RWPE2 (cell line): Measurements from ENCODE around the gene CACFD1.

Source experiments
- ATAC-seq: fragments of 200-7000 bp; cut with Tn5 transposase; 3 replicates; pipeline ENCODE4 v1.9.1; 2021; ENCODE audit warnings: low read depth
- DNase-seq: peaks from one replicate; pipeline ENCODE4 v3.0.0-alpha.2; 2020; ENCODE audit warnings: low spot score
- H3K27ac ChIP-seq: fragments of 450-650 bp; 2 replicates; pipeline ENCODE4 v1.5.1; 2017; ENCODE audit warnings: mild to moderate bottlenecking; ENCODE audit not compliant: poor library complexity, severe bottlenecking
- H3K27me3 ChIP-seq: fragments of 250-450 bp; sonication (Bioruptor Pico); 2 replicates; pipeline ENCODE4 v1.5.1; 2021; ENCODE audit warnings: mild to moderate bottlenecking, moderate library complexity; ENCODE audit not compliant: insufficient read depth, poor library complexity, severe bottlenecking
- H3K36me3 ChIP-seq: fragments of 250-450 bp; sonication (Bioruptor Pico); 2 replicates; pipeline ENCODE4 v1.5.1; 2020; ENCODE audit warnings: low read depth, mild to moderate bottlenecking, moderate library complexity
- H3K4me1 ChIP-seq: fragments of 250-450 bp; sonication (Bioruptor Pico); 2 replicates; pipeline ENCODE4 v1.5.1; 2021; ENCODE audit warnings: mild to moderate bottlenecking, moderate library complexity; ENCODE audit not compliant: insufficient read depth, poor library complexity, severe bottlenecking
- H3K4me3 ChIP-seq: fragments of 250-450 bp; sonication (Bioruptor Pico); 2 replicates; pipeline ENCODE4 v1.5.1; 2021; ENCODE audit warnings: mild to moderate bottlenecking, moderate library complexity; ENCODE audit not compliant: severe bottlenecking
- H3K9me3 ChIP-seq: fragments of 250-450 bp; sonication (Bioruptor Pico); 2 replicates; pipeline ENCODE4 v1.5.1; 2021; ENCODE audit warnings: mild to moderate bottlenecking, moderate library complexity; ENCODE audit not compliant: severe bottlenecking
- TF ChIP-seq, protein P1 (sequence below): fragments of 450-650 bp; IDR thresholded peaks from one replicate; pipeline ENCODE4 v1.5.1; 2017; ENCODE audit warnings: mild to moderate bottlenecking, moderate library complexity; ENCODE audit not compliant: poor library complexity, severe bottlenecking

CACFD1 gene

DNA sequence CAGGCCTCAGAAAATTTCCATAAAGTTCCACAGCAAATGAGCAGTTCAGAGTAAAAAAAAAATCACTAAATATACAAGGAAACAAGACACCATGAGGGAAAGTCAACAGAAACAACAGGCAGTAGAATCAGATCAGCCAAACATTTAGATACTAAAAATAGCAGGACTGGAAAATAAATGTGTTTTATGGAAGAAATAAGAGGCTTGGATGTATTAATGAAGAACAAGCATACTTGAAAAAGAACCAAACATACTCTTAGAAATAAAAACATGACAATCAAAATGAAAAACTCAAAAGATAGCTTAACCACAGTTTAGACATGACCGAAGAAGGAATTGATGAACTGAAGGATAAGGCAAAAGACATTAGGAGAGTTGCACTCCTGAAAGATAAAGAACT lies 42.3 kb downstream of the CACFD1 start:
- ATAC-seq (no peak), DNase-seq (no peak)
- TF ChIP-seq, protein P1, sequence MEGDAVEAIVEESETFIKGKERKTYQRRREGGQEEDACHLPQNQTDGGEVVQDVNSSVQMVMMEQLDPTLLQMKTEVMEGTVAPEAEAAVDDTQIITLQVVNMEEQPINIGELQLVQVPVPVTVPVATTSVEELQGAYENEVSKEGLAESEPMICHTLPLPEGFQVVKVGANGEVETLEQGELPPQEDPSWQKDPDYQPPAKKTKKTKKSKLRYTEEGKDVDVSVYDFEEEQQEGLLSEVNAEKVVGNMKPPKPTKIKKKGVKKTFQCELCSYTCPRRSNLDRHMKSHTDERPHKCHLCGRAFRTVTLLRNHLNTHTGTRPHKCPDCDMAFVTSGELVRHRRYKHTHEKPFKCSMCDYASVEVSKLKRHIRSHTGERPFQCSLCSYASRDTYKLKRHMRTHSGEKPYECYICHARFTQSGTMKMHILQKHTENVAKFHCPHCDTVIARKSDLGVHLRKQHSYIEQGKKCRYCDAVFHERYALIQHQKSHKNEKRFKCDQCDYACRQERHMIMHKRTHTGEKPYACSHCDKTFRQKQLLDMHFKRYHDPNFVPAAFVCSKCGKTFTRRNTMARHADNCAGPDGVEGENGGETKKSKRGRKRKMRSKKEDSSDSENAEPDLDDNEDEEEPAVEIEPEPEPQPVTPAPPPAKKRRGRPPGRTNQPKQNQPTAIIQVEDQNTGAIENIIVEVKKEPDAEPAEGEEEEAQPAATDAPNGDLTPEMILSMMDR: no peak
- H3K4me3 ChIP-seq: no peak overlapping the region
- peaks cover 8% of the 10 kb centered on the region for H3K9me3 ChIP-seq
- no peaks in the 10 kb centered on the region for H3K4me1 ChIP-seq
- no peaks in the 10 kb centered on the region for H3K36me3 ChIP-seq
- no peaks in the 10 kb centered on the region for H3K27me3 ChIP-seq
- no peak overlapping the region for H3K27ac ChIP-seq

- TF ChIP-seq, protein P1: no peak
- Histone ChIP-seq H3K27ac (no peak overlapping the region), H3K4me1 (peaks cover 4% of the 10 kb centered on the region), H3K4me3 (no peak overlapping the region), H3K36me3 (no peaks in the 10 kb centered on the region), H3K27me3 (no peaks in the 10 kb centered on the region), H3K9me3 (peaks cover 8% of the 10 kb centered on the region)
- ATAC-seq (no peak), DNase-seq (no peak)
These were observed 45.5 kb downstream of the CACFD1 start for GRCh38 chr9:133505186-133505830.

GRCh38 chr9:133505901-133506652 lies 46.3 kb downstream of the CACFD1 start:
- no peak overlapping the region for H3K4me3 ChIP-seq
- no peak for ATAC-seq
- peaks cover 8% of the 10 kb centered on the region for H3K9me3 ChIP-seq
- TF ChIP-seq, protein P1: no peak
- H3K36me3 ChIP-seq: no peaks in the 10 kb centered on the region
- H3K4me1 ChIP-seq: peaks cover 4% of the 10 kb centered on the region
- DNase-seq: no peak
- no peaks in the 10 kb centered on the region for H3K27me3 ChIP-seq
- no peak overlapping the region for H3K27ac ChIP-seq

DNA sequence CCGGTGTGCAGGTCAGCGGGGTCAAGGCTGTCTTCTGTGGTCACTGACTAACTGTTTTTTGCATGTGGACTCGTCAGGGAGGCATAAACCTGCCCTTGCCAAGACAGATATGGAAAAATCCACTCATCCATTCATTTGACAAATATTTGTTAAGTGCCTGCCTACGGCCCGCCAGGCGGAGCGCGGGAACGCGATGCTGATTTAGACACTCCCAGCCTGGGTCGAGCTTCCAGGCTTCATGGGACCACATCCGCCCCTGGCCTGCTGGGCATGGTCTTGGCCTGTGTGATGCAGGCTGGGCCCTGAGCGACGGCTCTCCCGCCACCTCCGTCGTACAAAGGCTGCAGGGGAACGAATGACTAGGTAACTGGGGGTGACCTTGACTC lies 46.9 kb downstream of the CACFD1 start:
- H3K27me3 ChIP-seq: no peaks in the 10 kb centered on the region
- DNase-seq (no peak), ATAC-seq (no peak)
- H3K4me1 ChIP-seq: peaks cover 4% of the 10 kb centered on the region
- no peaks in the 10 kb centered on the region for H3K36me3 ChIP-seq
- no peak overlapping the region for H3K27ac ChIP-seq
- no peak overlapping the region for H3K4me3 ChIP-seq
- H3K9me3 ChIP-seq: peaks cover 7% of the 10 kb centered on the region
- TF ChIP-seq, protein P1: no peak
